Measurements from ENCODE around the gene NOL11.
"Not testable (repeated sequence)": the region's sequence is repeated elsewhere in the genome, so short reads cannot be mapped to it uniquely, and the experiment has no call there.

The NOL11 gene

DNA sequence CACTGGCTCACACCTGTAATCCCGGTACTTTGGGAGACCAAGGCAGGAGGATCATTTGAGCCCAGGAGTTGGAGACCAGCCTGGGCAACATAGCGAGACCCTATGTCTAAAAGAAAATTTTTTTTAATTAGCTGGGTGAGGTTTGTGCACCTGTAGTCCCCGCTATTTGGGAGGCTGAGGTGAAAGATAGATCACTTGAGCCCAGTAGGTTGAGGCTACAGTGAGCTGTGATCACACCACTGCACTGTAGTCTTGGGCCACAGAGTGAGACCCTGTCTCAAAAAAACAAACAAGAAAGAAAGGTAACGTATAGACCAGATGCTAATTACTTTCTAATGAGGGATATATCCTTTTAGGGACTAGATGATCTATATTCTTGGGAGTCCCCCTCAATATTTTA is 8.1 kb downstream of the NOL11 start:
- Histone ChIP-seq H3K36me3 (peaks cover 92% of the 10 kb centered on the region), H3K4me1 (no peaks in the 10 kb centered on the region), H3K27me3 (no peaks in the 10 kb centered on the region), H3K9me3 (no peaks in the 10 kb centered on the region), H3K4me3 (ENCODE audit: low read depth, low read length) (no peak overlapping the region)
- DNase-seq, result no peak
- TF ChIP-seq, protein P1, sequence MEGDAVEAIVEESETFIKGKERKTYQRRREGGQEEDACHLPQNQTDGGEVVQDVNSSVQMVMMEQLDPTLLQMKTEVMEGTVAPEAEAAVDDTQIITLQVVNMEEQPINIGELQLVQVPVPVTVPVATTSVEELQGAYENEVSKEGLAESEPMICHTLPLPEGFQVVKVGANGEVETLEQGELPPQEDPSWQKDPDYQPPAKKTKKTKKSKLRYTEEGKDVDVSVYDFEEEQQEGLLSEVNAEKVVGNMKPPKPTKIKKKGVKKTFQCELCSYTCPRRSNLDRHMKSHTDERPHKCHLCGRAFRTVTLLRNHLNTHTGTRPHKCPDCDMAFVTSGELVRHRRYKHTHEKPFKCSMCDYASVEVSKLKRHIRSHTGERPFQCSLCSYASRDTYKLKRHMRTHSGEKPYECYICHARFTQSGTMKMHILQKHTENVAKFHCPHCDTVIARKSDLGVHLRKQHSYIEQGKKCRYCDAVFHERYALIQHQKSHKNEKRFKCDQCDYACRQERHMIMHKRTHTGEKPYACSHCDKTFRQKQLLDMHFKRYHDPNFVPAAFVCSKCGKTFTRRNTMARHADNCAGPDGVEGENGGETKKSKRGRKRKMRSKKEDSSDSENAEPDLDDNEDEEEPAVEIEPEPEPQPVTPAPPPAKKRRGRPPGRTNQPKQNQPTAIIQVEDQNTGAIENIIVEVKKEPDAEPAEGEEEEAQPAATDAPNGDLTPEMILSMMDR (IDR thresholded peaks at IDR 0.05; ENCODE audit: low read depth, low read length), result no peak

DNA sequence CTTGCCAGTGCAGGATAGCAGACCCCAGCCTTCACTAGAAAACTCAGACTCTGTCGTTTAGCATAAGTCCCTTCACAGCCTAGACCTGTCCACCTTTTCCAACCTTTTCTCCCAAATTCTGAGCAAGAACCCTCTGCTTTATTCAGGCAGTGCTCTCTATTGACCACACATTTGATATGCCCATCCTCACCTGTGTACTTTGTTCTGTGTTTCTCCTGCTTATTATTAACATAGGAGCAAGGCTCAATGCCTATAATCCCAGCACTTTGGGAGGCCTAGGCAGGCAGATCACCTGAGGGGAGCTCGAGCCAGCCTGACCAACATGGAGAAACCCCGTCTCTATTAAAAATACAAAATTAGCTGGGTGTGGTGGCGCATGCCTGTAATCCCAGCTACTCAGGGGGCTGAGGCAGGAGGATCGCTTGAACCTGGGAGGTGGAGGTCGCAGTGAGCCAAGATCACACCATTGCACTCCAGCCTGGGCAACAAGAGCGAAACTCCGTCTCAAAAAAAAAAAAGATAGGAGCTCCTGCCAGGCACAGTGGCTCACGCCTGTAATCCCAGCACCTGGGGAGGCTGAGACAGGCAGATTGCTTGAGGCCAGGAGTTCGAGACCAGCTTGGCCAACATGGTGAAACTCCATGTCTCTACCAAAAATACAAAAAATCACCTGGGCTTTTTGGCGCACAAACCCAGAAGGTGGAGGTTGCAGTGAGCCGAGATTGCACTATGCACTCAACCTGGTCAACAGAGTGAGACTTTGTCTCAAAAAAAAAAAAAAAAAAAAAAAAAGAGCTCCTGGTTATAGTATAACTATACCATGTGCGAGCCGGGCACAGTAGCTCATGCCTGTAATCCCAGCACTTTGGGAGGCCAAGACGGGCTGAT is 9.7 kb downstream of the NOL11 start:
- not testable (repeated sequence) for H3K9me3 ChIP-seq; H3K4me3 ChIP-seq (ENCODE audit: low read depth, low read length); H3K27me3 ChIP-seq; DNase-seq; H3K4me1 ChIP-seq
- H3K36me3 ChIP-seq, result peaks cover 86% of the 10 kb centered on the region

DNA sequence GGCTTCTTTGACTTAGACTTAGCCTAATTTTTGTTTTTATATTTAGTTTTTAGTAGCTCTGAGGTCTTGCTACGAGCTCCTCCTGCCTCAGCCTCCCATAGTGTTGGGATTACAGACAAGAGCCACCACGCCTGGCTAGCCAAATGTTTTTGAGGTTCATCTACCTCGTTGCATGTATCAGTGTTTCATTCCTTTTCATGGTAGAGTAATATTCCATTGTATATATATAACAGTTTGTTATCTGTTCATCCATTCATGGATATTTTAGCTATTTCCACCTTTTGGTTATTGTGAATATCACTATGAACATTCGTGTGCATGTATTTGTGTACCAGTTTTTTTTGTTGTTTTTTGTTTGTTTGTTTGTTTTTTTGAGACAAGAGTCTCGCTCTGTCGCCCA is 12.2 kb downstream of the NOL11 start:
- DNase-seq, result no peak
- TF ChIP-seq, protein P1 (IDR thresholded peaks at IDR 0.05; ENCODE audit: low read depth, low read length), result no peak
- Histone ChIP-seq H3K27me3 (no peaks in the 10 kb centered on the region), H3K36me3 (peaks cover 85% of the 10 kb centered on the region), H3K4me1 (no peaks in the 10 kb centered on the region), H3K9me3 (no peaks in the 10 kb centered on the region), H3K4me3 (ENCODE audit: low read depth, low read length) (no peak overlapping the region)

DNA sequence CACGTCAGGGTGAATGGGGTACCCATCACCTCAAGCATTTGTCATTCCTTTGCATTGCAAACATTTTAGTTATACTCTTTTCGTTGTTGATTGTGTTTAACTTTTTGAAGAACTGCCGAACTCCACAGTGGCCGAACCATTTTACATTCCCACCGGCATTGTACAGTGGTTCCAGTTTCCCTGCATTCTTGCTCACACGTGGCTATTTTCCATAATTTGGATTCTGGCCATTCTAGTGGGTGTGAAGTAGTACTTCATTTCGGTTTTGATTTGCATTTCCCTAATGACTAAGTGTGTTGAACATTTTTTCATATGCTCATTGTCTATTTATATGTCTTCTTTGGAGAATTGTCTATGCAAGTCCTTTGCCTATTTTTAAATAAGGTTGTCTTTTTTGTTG is 13.0 kb downstream of the NOL11 start:
- no peaks in the 10 kb centered on the region for H3K27me3 ChIP-seq
- H3K4me1 ChIP-seq, result no peaks in the 10 kb centered on the region
- TF ChIP-seq, protein P1 (IDR thresholded peaks at IDR 0.05; ENCODE audit: low read depth, low read length), result no peak
- no peak overlapping the region for H3K4me3 ChIP-seq (ENCODE audit: low read depth, low read length)
- no peak for DNase-seq
- H3K36me3 ChIP-seq, result peaks cover 81% of the 10 kb centered on the region
- H3K9me3 ChIP-seq, result no peaks in the 10 kb centered on the region

DNA sequence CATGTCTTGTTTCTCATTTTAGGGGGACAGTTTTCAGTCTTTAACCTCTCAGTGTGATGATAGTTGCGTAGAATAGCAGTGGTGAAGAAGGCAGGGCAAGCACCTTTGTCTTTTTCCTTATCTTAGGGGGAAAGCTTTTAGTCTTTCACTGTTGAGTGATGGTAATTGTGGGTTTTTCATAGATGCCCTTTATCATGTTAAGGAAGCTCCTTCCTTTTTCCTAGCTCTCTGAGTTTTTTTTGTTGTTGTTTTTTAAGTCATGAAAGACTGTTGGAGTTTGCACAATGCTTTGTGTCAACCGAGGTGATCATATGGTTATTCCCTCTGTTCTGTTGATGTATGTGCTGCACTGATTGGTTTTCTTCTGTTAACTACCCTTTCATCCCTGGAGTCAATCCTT is 15.7 kb downstream of the NOL11 start:
- peaks cover 85% of the 10 kb centered on the region for H3K36me3 ChIP-seq
- H3K4me1 ChIP-seq, result no peaks in the 10 kb centered on the region
- no peak overlapping the region for H3K4me3 ChIP-seq (ENCODE audit: low read depth, low read length)
- no peak for DNase-seq
- no peaks in the 10 kb centered on the region for H3K27me3 ChIP-seq
- TF ChIP-seq, protein P1 (IDR thresholded peaks at IDR 0.05; ENCODE audit: low read depth, low read length), result no peak
- H3K9me3 ChIP-seq, result no peaks in the 10 kb centered on the region

DNA sequence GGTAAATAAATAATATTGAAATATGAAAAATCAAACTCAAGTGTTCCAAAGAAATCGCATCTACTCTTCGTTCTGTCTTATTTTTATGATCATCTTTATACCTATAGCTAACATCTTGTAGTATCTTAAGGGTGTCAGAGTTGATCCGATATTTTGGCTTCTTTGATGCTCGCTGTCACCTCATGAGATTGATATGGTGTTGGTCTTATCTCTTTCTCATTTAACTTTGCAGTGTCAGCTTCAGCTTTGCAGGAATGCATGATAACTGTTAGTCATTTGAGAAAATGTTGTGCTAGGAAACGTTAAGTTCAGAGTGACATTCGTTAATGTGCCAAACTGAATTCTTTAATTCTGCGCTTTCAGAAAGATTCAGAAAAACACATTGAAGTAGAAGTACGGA is 19.4 kb downstream of the NOL11 start:
- Histone ChIP-seq H3K36me3 (peaks cover 90% of the 10 kb centered on the region), H3K4me1 (no peaks in the 10 kb centered on the region), H3K4me3 (ENCODE audit: low read depth, low read length) (no peak overlapping the region)

More for the DNA sequence above, 19.4 kb downstream of the NOL11 start:
- no peak for DNase-seq
- Histone ChIP-seq H3K27me3 (no peaks in the 10 kb centered on the region), H3K9me3 (no peaks in the 10 kb centered on the region)
- TF ChIP-seq, protein P1 (IDR thresholded peaks at IDR 0.05; ENCODE audit: low read depth, low read length), result no peak

Data from BE2C (cell line).